Germinal center (tissue), 1 donor: Measurements from ENCODE around the gene ZC3H7B.
"Not testable (repeated sequence)": the region's sequence is repeated elsewhere in the genome, so short reads cannot be mapped to it uniquely, and the experiment has no call there.

Experiments
- DNase-seq: peaks from one replicate; pipeline ENCODE4 v3.0.0; 2012; ENCODE audit warnings: mixed read lengths, low spot score

The ZC3H7B gene

GRCh38 chr22:41285820-41286638 is 15.3 kb upstream of the ZC3H7B start, which contains the start of gene RANGAP1:
TSS of gene RANGAP1 (minus strand) at chr22:41286187. CDS start at chr22:41281044, 5,143 bp downstream.
- peak; percentile 98 for DNase-seq

GRCh38 chr22:41286639-41287091 is 14.7 kb upstream of the ZC3H7B start:
- DNase-seq = peak; percentile 55

- DNase-seq = no peak
Measured at GRCh38 chr22:41288245-41288946, 12.9 kb upstream of the ZC3H7B start.

GRCh38 chr22:41289671-41290070 is 11.7 kb upstream of the ZC3H7B start:
- no peak for DNase-seq

GRCh38 chr22:41290262-41291221 is 10.8 kb upstream of the ZC3H7B start:
- no peak for DNase-seq

- not testable (repeated sequence) for DNase-seq
Measured at GRCh38 chr22:41294816-41295215, 6.5 kb upstream of the ZC3H7B start.

GRCh38 chr22:41296826-41297667 is 4.3 kb upstream of the ZC3H7B start:
- no peak for DNase-seq

- DNase-seq = no peak
Measured at GRCh38 chr22:41300661-41301060, 664 bp upstream of the ZC3H7B start.

GRCh38 chr22:41302021-41302767 is 869 bp downstream of the ZC3H7B start:
- DNase-seq = peak; percentile 44

- DNase-seq = no peak
Measured at GRCh38 chr22:41302811-41303210, 1.5 kb downstream of the ZC3H7B start.

- DNase-seq = no peak
Measured at GRCh38 chr22:41305646-41306045, 4.3 kb downstream of the ZC3H7B start.

GRCh38 chr22:41308054-41308453 is 6.7 kb downstream of the ZC3H7B start:
- DNase-seq = no peak

- no peak for DNase-seq
Measured at GRCh38 chr22:41308544-41308947, 7.2 kb downstream of the ZC3H7B start.

- DNase-seq = no peak
Measured at GRCh38 chr22:41310336-41310735, 9.0 kb downstream of the ZC3H7B start.

- DNase-seq = no peak
Measured at GRCh38 chr22:41311487-41311886, 10.2 kb downstream of the ZC3H7B start.

GRCh38 chr22:41314821-41315220 is 13.5 kb downstream of the ZC3H7B start:
- no peak for DNase-seq

GRCh38 chr22:41315586-41315985 is 14.3 kb downstream of the ZC3H7B start:
- no peak for DNase-seq

GRCh38 chr22:41320416-41321240 is 19.3 kb downstream of the ZC3H7B start:
- no peak for DNase-seq

GRCh38 chr22:41324821-41325528 is 23.6 kb downstream of the ZC3H7B start:
- DNase-seq = no peak
